Naive B cell (primary cell): ENCODE measurements around the gene OR51I1. TPM values are rescaled to one million over a fixed set of nuclear protein-coding genes. Genes with fewer than 3 reads are reported as not detected.

ENCODE experiments used
- ATAC-seq, 2 donors: fragments of 150-1000 bp; cut with Tn5 transposase; 2 replicates each; pipeline ENCODE4 v1.10.0; 2021; ENCODE audit warnings: low read depth in 2 of 2, mild to moderate bottlenecking in 2 of 2, moderate library complexity in 2 of 2
- DNase-seq: peaks from one replicate; pipeline ENCODE4 v3.0.0; 2022
- H3K27ac Mint-ChIP-seq, 6 donors: one replicate each; pipeline ENCODE4 v1.8.0; 2020 to 2022; ENCODE audit warnings: mild to moderate bottlenecking in 6 of 6, mixed read lengths in 6 of 6, moderate library complexity in 5 of 6, inconsistent platforms in 2 of 6
- H3K27me3 Mint-ChIP-seq, 3 donors: one replicate each; pipeline ENCODE4 v1.8.0; 2021 to 2022; ENCODE audit warnings: mixed read lengths in 3 of 3, mild to moderate bottlenecking in 1 of 3
- H3K36me3 Mint-ChIP-seq, 2 donors: one replicate each; pipeline ENCODE4 v1.8.0; 2020 to 2022; ENCODE audit warnings: mixed read lengths in 2 of 2, inconsistent platforms in 1 of 2, mild to moderate bottlenecking in 1 of 2
- H3K4me1 Mint-ChIP-seq, 3 donors: one replicate each; pipeline ENCODE4 v1.8.0; 2020 to 2022; ENCODE audit warnings: mixed read lengths in 3 of 3, inconsistent platforms in 1 of 3, mild to moderate bottlenecking in 1 of 3, moderate library complexity in 1 of 3
- H3K4me3 Mint-ChIP-seq, 8 donors: one replicate each; pipeline ENCODE4 v1.8.0; 2020 to 2022; ENCODE audit warnings: mild to moderate bottlenecking in 8 of 8, mixed read lengths in 8 of 8, moderate library complexity in 8 of 8, inconsistent platforms in 2 of 8
- H3K9me3 Mint-ChIP-seq, 7 donors: one replicate each; pipeline ENCODE4 v1.8.0; 2020 to 2022; ENCODE audit warnings: mixed read lengths in 7 of 7, mild to moderate bottlenecking in 5 of 7, inconsistent platforms in 2 of 7, moderate library complexity in 1 of 7
- polyA plus RNA-seq, 6 donors: library from polyadenylated mRNA; unstranded; fragments of 300-500 nt; fragmentation: Illumina TruSeq; gene quantifications; one replicate each; pipeline ENCODE4 v1.2.3, GENCODE V29; 2021; ENCODE audit warnings: low read depth in 6 of 6

Gene OR51I1
- polyA plus RNA-seq, 6 donors from 2014 or later: not detected

- ATAC-seq (no peak), DNase-seq (no peak)
- peaks cover 18 to 28% (median 25%) of the 10 kb centered on the region in 3 donors for H3K27me3 Mint-ChIP-seq
Measured at GRCh38 chr11:5443835-5444393, 2.6 kb upstream of the OR51I1 start.

GRCh38 chr11:5423131-5423530, 18.2 kb downstream of the OR51I1 start:
- Mint-ChIP-seq H3K36me3 (peaks cover 4 to 7% of the 10 kb centered on the region in 2 donors), H3K4me3 (no peak overlapping the region), H3K4me1 (no peaks in the 10 kb centered on the region), H3K27ac (no peak overlapping the region), H3K27me3 (peaks cover 19 to 27% (median 21%) of the 10 kb centered on the region in 3 donors), H3K9me3 (peaks cover 2 to 9% (median 5%) of the 10 kb centered on the region in 7 donors)
- ATAC-seq: no peak
- no peak for DNase-seq

More at GRCh38 chr11:5443835-5444393, 2.6 kb upstream of the OR51I1 start:
- Mint-ChIP-seq H3K9me3 (peaks cover 0 to 10% (median 0%) of the 10 kb centered on the region in 7 donors), H3K27ac (no peak overlapping the region), H3K4me3 (no peak overlapping the region), H3K36me3 (no peaks in the 10 kb centered on the region), H3K4me1 (no peaks in the 10 kb centered on the region)

GRCh38 chr11:5421811-5422210, 19.5 kb downstream of the OR51I1 start, which contains the start of gene OR51Q1:
Gene OR51Q1, plus strand, starts transcription at chr11:5422111. Its CDS starts 90 bp downstream, at chr11:5422201.
- H3K9me3 Mint-ChIP-seq: peaks cover 2 to 9% (median 4%) of the 10 kb centered on the region in 7 donors
- ATAC-seq (no peak), DNase-seq (no peak)
- H3K27ac Mint-ChIP-seq: peak within 1 kb of the TSS in 1 of 6 donors; percentile 2
- no peak within 1 kb of the TSS for H3K4me3 Mint-ChIP-seq
- H3K27me3 Mint-ChIP-seq: peaks cover 14 to 22% (median 16%) of the 10 kb centered on the region in 3 donors
- peaks cover 4 to 7% of the 10 kb centered on the region in 2 donors for H3K36me3 Mint-ChIP-seq
- H3K4me1 Mint-ChIP-seq: no peaks in the 10 kb centered on the region

DNA sequence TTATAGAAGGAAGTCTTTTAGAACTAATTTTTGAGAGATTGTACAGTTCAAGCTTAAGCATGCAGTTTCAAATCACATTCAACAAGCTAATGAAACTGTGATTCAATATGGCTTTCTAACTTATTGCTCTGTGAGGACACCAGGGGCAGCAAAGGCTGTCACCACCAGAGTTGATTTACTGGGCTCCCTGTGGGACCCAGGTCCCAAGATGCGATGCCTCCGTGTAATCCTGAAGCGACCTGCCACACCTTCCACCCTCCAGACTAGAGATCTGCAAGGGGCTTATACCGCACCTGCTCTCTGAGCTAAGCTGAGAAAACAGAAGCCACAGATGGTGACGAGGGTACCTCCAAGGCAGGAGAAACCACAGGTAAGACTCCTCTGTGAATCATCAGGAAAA, 20.3 kb downstream of the OR51I1 start:
- no peaks in the 10 kb centered on the region for H3K4me1 Mint-ChIP-seq
- peaks cover 4 to 7% of the 10 kb centered on the region in 2 donors for H3K36me3 Mint-ChIP-seq
- DNase-seq: no peak
- H3K4me3 Mint-ChIP-seq: no peak overlapping the region
- ATAC-seq: no peak
- H3K9me3 Mint-ChIP-seq: peaks cover 2 to 9% (median 4%) of the 10 kb centered on the region in 7 donors
- H3K27me3 Mint-ChIP-seq: peaks cover 12 to 19% (median 15%) of the 10 kb centered on the region in 3 donors
- H3K27ac Mint-ChIP-seq: no peak overlapping the region

DNA sequence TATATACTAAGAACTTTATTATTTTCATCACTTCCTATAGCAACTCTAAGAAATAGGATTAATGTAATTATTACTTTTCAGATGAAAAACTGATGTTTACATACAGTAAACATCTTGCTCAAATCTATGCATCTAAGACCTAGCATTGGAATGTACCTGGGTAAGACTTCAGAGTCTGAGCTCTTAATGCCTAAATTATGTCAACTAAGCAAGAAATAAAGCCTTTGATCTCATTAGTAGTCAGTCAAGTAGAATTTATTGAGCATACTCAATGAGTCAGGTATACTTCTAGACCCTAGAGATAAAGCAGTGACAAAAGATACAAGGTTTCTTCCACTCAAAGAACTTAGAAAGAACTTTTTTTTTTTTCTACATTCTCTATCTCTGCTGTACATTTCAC, 36.1 kb downstream of the OR51I1 start:
- H3K36me3 Mint-ChIP-seq: no peaks in the 10 kb centered on the region
- H3K27me3 Mint-ChIP-seq: peaks cover 6 to 21% (median 13%) of the 10 kb centered on the region in 3 donors
- no peak overlapping the region for H3K27ac Mint-ChIP-seq
- no peak overlapping the region for H3K4me3 Mint-ChIP-seq
- no peak for DNase-seq
- no peak for ATAC-seq
- peaks cover 0 to 11% (median 0%) of the 10 kb centered on the region in 7 donors for H3K9me3 Mint-ChIP-seq
- H3K4me1 Mint-ChIP-seq: no peaks in the 10 kb centered on the region

- H3K4me3 Mint-ChIP-seq: no peak overlapping the region
- peaks cover 2 to 11% (median 7%) of the 10 kb centered on the region in 7 donors for H3K9me3 Mint-ChIP-seq
- no peaks in the 10 kb centered on the region for H3K4me1 Mint-ChIP-seq
- no peaks in the 10 kb centered on the region for H3K36me3 Mint-ChIP-seq
- DNase-seq (no peak), ATAC-seq (no peak)
- H3K27ac Mint-ChIP-seq: peak overlapping the region in 2 of 6 donors; percentile 19 to 56
- peaks cover 0 to 12% (median 11%) of the 10 kb centered on the region in 3 donors for H3K27me3 Mint-ChIP-seq
Measured at GRCh38 chr11:5398936-5399335, 42.4 kb downstream of the OR51I1 start.

GRCh38 chr11:5394091-5394490, 47.2 kb downstream of the OR51I1 start:
- Mint-ChIP-seq H3K27ac (no peak overlapping the region), H3K27me3 (peaks cover 0 to 12% (median 11%) of the 10 kb centered on the region in 3 donors), H3K4me1 (no peaks in the 10 kb centered on the region), H3K9me3 (peaks cover 0 to 8% (median 4%) of the 10 kb centered on the region in 7 donors), H3K4me3 (no peak overlapping the region), H3K36me3 (no peaks in the 10 kb centered on the region)
- ATAC-seq (no peak), DNase-seq (no peak)

Other genes with a start within 250 kb of the OR51I1 start
- gene OR51V1, start 240.8 kb downstream of the OR51I1 start, polyA plus RNA-seq: not detected
- 1,000 to 10,000 TPM in 3 of 6 donors, 100 to 1,000 TPM in 3; 325 to 1,251 (median 765) TPM for gene HBB, start 214.4 kb downstream of the OR51I1 start, polyA plus RNA-seq
- 1 to 10 TPM in 1 of 6 donors, not detected in 5; 1.8 TPM for gene HBD, start 207.0 kb downstream of the OR51I1 start, polyA plus RNA-seq
- under 1 TPM in 1 of 6 donors, not detected in 5; 0.53 TPM for gene HBG1, start 191.7 kb downstream of the OR51I1 start, polyA plus RNA-seq
- gene HBG2, start 186.7 kb downstream of the OR51I1 start, polyA plus RNA-seq: 1 to 10 TPM in 1 of 6 donors, under 1 TPM in 1, not detected in 4; 0.75 to 2.9 TPM
- not detected for gene HBE1, start 171.6 kb downstream of the OR51I1 start, polyA plus RNA-seq
- gene OR51B4, start 139.6 kb downstream of the OR51I1 start, polyA plus RNA-seq: not detected
- gene OR51B2, start 117.2 kb downstream of the OR51I1 start, polyA plus RNA-seq: not detected
- gene OR51B5, start 98.0 kb downstream of the OR51I1 start, polyA plus RNA-seq: not detected
- gene OR51B6, start 90.0 kb downstream of the OR51I1 start, polyA plus RNA-seq: not detected
- not detected for gene OR51M1, start 57.7 kb downstream of the OR51I1 start, polyA plus RNA-seq
- not detected for gene OR51Q1, start 19.4 kb downstream of the OR51I1 start, polyA plus RNA-seq
- gene OR51I2, start 7.8 kb upstream of the OR51I1 start, polyA plus RNA-seq: not detected
- not detected for gene OR52D1, start 47.2 kb upstream of the OR51I1 start, polyA plus RNA-seq
- gene UBQLN3, start 68.4 kb upstream of the OR51I1 start, polyA plus RNA-seq: not detected
- under 1 TPM in 1 of 6 donors, not detected in 5; 0.39 TPM for gene UBQLNL, start 75.2 kb upstream of the OR51I1 start, polyA plus RNA-seq
- gene OR52H1, start 107.0 kb upstream of the OR51I1 start, polyA plus RNA-seq: not detected
- under 1 TPM in 1 of 6 donors, not detected in 5; 0.33 TPM for gene OR52B6, start 139.4 kb upstream of the OR51I1 start, polyA plus RNA-seq
- under 1 TPM in 1 of 6 donors, not detected in 5; 0.22 TPM for gene TRIM6, start 155.1 kb upstream of the OR51I1 start, polyA plus RNA-seq
- 10 to 100 TPM; 25.3 to 58.5 (median 30.8) TPM for gene TRIM34, start 183.5 kb upstream of the OR51I1 start, polyA plus RNA-seq
- 10 to 100 TPM in 1 of 6 donors, 1 to 10 TPM in 5; 5.0 to 10.2 (median 7.9) TPM for gene TRIM5, start 243.6 kb upstream of the OR51I1 start, polyA plus RNA-seq
- 100 to 1,000 TPM; 178 to 300 (median 241) TPM for gene TRIM22, start 248.3 kb upstream of the OR51I1 start, polyA plus RNA-seq